PC-9 (cell line): ENCODE data around the gene PCBP2.

Source experiments
- CTCF ChIP-seq: fragments of 200-600 bp; sonication (generic); conservative IDR thresholded peaks from 2 replicates; pipeline ENCODE4 v1.6.1; 2017; ENCODE audit warnings: mixed run types, antibody characterized with exemption, mild to moderate bottlenecking, moderate library complexity
- EZH2 ChIP-seq: fragments of 200-600 bp; sonication (generic); IDR thresholded peaks from 2 replicates; pipeline ENCODE4 v1.8.0; 2017; ENCODE audit warnings: antibody characterized with exemption, low read depth

- no peak for TF ChIP-seq CTCF
- no peak for TF ChIP-seq EZH2
These were observed 16.4 kb downstream of the PCBP2 start for GRCh38 chr12:53468282-53468681.
